ENCODE data around the gene DNM2. TPM values are rescaled to one million over a fixed set of nuclear protein-coding genes. Genes with fewer than 3 reads are reported as not detected.

The DNM2 gene
- total and polyA plus RNA-seq, 9 donors: 49.9 to 81.7 (median 68.3) TPM

DNA sequence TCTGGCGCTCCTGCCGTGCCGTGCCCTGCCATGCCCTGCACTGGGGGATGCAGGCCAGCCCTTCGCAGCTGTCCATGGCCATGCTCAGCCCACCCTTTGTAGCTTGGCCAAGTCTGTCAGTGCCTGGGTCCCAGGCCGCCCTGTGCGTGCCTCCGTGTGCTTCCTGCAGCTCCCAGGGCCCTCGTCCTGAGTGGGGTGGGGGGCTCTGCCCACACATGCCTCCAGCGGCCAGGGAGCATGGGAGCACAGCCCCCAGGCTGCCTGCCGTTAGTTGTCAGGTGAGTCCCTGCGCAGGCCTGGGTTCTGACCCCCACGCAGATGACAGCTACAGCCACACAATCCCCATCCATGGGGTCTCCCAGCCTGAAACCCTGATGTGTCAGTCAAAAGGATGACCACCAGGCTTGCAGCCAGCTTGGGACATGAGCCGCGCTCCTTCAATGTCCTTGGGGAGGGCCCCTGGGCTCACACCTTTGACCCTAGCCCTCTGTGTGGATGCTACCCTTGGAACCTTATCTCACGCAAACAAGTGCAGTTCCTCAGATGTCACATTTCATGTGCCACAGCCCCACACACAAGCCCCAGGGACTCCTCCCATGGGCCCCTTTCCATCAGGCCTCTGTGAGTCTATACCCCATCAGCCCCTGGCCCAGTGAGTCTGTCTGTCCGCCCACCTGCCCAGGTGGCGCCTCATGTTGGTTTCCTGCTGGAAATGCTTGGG is 93.7 kb downstream of the DNM2 start:
- Histone ChIP-seq H3K27me3 (ENCODE audit: control insufficient read depth, insufficient read depth, low read length) (no peaks in the 10 kb centered on the region), H3K27ac (ENCODE audit: low read length) (no peak overlapping the region), H3K4me3 (ENCODE audit: low read length) (no peak overlapping the region), H3K36me3 (ENCODE audit: control insufficient read depth, insufficient read depth, low read length) (peaks cover 80% of the 10 kb centered on the region), H3K4me1 (ENCODE audit: control insufficient read depth, insufficient read depth, low read length) (peaks cover 26% of the 10 kb centered on the region), H3K9me3 (replicated peaks; ENCODE audit: control insufficient read depth, low read depth, low read length) (no peaks in the 10 kb centered on the region)
- WGBS (ENCODE audit: insufficient coverage): 55% methylated on average over 14 of the region's 17 CpGs
- peak; percentile 11 for DNase-seq

- H3K27me3 ChIP-seq (ENCODE audit: control insufficient read depth, insufficient read depth, low read length): no peaks in the 10 kb centered on the region
- H3K9me3 ChIP-seq (replicated peaks; ENCODE audit: control insufficient read depth, low read depth, low read length): no peaks in the 10 kb centered on the region
- no peak overlapping the region for H3K4me3 ChIP-seq (ENCODE audit: low read length)
- H3K4me1 ChIP-seq (ENCODE audit: control insufficient read depth, insufficient read depth, low read length): peaks cover 29% of the 10 kb centered on the region
- no peak for DNase-seq
- WGBS (ENCODE audit: insufficient coverage): 91% methylated on average over 18 of the region's 19 CpGs
- H3K27ac ChIP-seq (ENCODE audit: low read length): no peak overlapping the region
- peaks cover 79% of the 10 kb centered on the region for H3K36me3 ChIP-seq (ENCODE audit: control insufficient read depth, insufficient read depth, low read length)
Observed at GRCh38 chr19:10812196-10812595, 94.3 kb downstream of the DNM2 start.

GRCh38 chr19:10812902-10813404 is 95.1 kb downstream of the DNM2 start:
- peak; percentile 80 for DNase-seq
- H3K27me3 ChIP-seq (ENCODE audit: control insufficient read depth, insufficient read depth, low read length): no peaks in the 10 kb centered on the region
- H3K4me3 ChIP-seq (ENCODE audit: low read length): no peak overlapping the region
- H3K4me1 ChIP-seq (ENCODE audit: control insufficient read depth, insufficient read depth, low read length): peaks cover 31% of the 10 kb centered on the region
- H3K27ac ChIP-seq (ENCODE audit: low read length): no peak overlapping the region
- H3K9me3 ChIP-seq (replicated peaks; ENCODE audit: control insufficient read depth, low read depth, low read length): no peaks in the 10 kb centered on the region
- WGBS (ENCODE audit: insufficient coverage): 36% methylated on average over 7 of the region's 9 CpGs
- peaks cover 74% of the 10 kb centered on the region for H3K36me3 ChIP-seq (ENCODE audit: control insufficient read depth, insufficient read depth, low read length)

GRCh38 chr19:10815007-10815536 is 97.2 kb downstream of the DNM2 start:
- 81% methylated on average over 6 of the region's 9 CpGs for WGBS (ENCODE audit: insufficient coverage)
- peaks cover 34% of the 10 kb centered on the region for H3K4me1 ChIP-seq (ENCODE audit: control insufficient read depth, insufficient read depth, low read length)
- no peak overlapping the region for H3K27ac ChIP-seq (ENCODE audit: low read length)
- no peak for DNase-seq
- no peaks in the 10 kb centered on the region for H3K9me3 ChIP-seq (replicated peaks; ENCODE audit: control insufficient read depth, low read depth, low read length)
- no peak overlapping the region for H3K4me3 ChIP-seq (ENCODE audit: low read length)
- peaks cover 68% of the 10 kb centered on the region for H3K36me3 ChIP-seq (ENCODE audit: control insufficient read depth, insufficient read depth, low read length)
- H3K27me3 ChIP-seq (ENCODE audit: control insufficient read depth, insufficient read depth, low read length): no peaks in the 10 kb centered on the region

DNA sequence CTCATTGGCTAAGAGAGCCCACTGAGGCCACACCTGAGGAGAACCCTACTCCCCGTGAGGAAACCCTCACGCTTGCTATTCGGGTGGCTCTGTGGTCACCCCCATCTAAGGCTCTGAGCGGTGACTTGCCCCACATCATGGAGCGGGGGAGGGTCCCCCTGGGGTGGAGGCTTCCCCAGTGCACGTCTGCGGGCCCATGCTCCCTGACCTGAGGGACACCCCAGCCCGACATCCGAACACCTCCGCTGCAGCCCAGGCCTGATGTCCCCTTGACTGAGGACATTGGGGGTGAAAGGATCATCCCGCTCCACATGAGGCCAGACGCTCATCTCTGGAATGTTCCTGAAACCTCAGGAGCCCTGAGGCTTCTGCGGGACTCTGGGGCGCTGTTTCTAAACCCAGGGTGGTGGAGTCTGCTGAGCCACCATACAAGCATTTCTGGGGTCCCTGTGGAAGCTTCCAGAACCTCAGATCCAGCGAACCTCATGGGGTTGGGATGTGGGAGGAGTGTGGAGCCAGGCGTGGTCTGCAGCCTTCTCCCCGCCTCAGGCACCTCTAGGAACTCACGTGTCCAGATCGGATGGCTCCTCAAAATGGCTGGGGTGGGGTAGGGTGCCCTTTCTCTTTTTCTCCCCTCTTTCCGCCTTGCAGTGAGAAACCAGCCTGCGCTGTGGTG is 98.2 kb downstream of the DNM2 start:
- no peaks in the 10 kb centered on the region for H3K9me3 ChIP-seq (replicated peaks; ENCODE audit: control insufficient read depth, low read depth, low read length)
- 80% methylated on average over 7 of the region's 21 CpGs for WGBS (ENCODE audit: insufficient coverage)
- H3K27me3 ChIP-seq (ENCODE audit: control insufficient read depth, insufficient read depth, low read length): no peaks in the 10 kb centered on the region
- peak overlapping the region; percentile 96 for H3K27ac ChIP-seq (ENCODE audit: low read length)
- peak overlapping the region; percentile 60 for H3K4me3 ChIP-seq (ENCODE audit: low read length)
- H3K4me1 ChIP-seq (ENCODE audit: control insufficient read depth, insufficient read depth, low read length): peaks cover 30% of the 10 kb centered on the region
- peaks cover 68% of the 10 kb centered on the region for H3K36me3 ChIP-seq (ENCODE audit: control insufficient read depth, insufficient read depth, low read length)
- peak; percentile 46 for DNase-seq

- H3K27me3 ChIP-seq (ENCODE audit: control insufficient read depth, insufficient read depth, low read length): no peaks in the 10 kb centered on the region
- peak overlapping the region; percentile 96 for H3K27ac ChIP-seq (ENCODE audit: low read length)
- peaks cover 26% of the 10 kb centered on the region for H3K4me1 ChIP-seq (ENCODE audit: control insufficient read depth, insufficient read depth, low read length)
- H3K9me3 ChIP-seq (replicated peaks; ENCODE audit: control insufficient read depth, low read depth, low read length): no peaks in the 10 kb centered on the region
- H3K36me3 ChIP-seq (ENCODE audit: control insufficient read depth, insufficient read depth, low read length): peaks cover 66% of the 10 kb centered on the region
- H3K4me3 ChIP-seq (ENCODE audit: low read length): peak overlapping the region; percentile 60
- WGBS (ENCODE audit: insufficient coverage): 17% methylated on average over 10 of the region's 11 CpGs
- peak; percentile 39 for DNase-seq
Observed at GRCh38 chr19:10816691-10817090, 98.8 kb downstream of the DNM2 start.

DNA sequence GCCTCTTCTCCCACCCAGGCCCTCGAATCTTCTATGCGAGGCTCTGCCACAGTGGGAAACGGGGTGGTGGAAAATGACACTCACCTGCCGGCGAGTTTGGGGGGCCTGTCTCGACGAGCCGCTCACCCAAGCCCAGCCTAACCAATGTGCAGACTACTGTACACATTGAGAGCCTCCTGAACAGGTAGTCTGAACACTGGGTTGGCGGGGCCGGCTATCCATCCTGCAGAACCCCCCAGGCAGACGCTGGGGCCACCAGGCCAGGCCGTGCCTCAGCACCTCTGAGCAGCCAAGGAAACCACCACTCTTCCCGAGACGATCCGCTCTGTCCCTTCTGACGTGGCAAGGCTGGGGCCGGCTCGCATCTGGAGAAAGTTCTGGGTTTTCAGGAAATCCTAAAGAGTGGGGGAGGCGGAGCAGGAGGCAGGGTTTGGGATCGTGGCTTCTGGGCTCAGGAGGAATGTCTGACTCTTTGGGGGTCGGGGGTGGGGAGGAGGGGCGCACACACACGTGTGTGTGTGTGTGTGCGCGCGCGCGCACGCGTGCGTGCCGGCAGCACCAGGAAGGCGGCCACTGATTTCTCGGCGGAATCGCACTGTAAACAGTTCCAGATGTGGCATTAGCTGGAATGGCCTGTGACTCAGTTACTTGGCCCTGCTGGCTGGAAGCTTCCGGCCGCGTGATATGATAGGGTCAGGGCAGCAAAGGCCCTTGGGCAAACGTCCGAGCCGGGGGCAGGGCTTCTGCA is 99.6 kb downstream of the DNM2 start:
- peak overlapping the region; percentile 96 for H3K27ac ChIP-seq (ENCODE audit: low read length)
- H3K36me3 ChIP-seq (ENCODE audit: control insufficient read depth, insufficient read depth, low read length): peaks cover 63% of the 10 kb centered on the region
- H3K9me3 ChIP-seq (replicated peaks; ENCODE audit: control insufficient read depth, low read depth, low read length): no peaks in the 10 kb centered on the region
- WGBS (ENCODE audit: insufficient coverage): 35% methylated on average over 31 of the region's 42 CpGs
- H3K4me3 ChIP-seq (ENCODE audit: low read length): peak overlapping the region; percentile 60
- no peaks in the 10 kb centered on the region for H3K27me3 ChIP-seq (ENCODE audit: control insufficient read depth, insufficient read depth, low read length)
- H3K4me1 ChIP-seq (ENCODE audit: control insufficient read depth, insufficient read depth, low read length): peaks cover 23% of the 10 kb centered on the region
- peak; percentile 97 for DNase-seq

GRCh38 chr19:10818301-10819123 is 100.6 kb downstream of the DNM2 start:
- H3K9me3 ChIP-seq (replicated peaks; ENCODE audit: control insufficient read depth, low read depth, low read length): no peaks in the 10 kb centered on the region
- 81% methylated on average over 17 of the region's 19 CpGs for WGBS (ENCODE audit: insufficient coverage)
- no peak overlapping the region for H3K4me3 ChIP-seq (ENCODE audit: low read length)
- peaks cover 58% of the 10 kb centered on the region for H3K36me3 ChIP-seq (ENCODE audit: control insufficient read depth, insufficient read depth, low read length)
- no peaks in the 10 kb centered on the region for H3K27me3 ChIP-seq (ENCODE audit: control insufficient read depth, insufficient read depth, low read length)
- DNase-seq: peak; percentile 30
- H3K4me1 ChIP-seq (ENCODE audit: control insufficient read depth, insufficient read depth, low read length): peaks cover 23% of the 10 kb centered on the region
- peak overlapping the region; percentile 96 for H3K27ac ChIP-seq (ENCODE audit: low read length)
